ENCODE results near the gene SRRT.

DNA sequence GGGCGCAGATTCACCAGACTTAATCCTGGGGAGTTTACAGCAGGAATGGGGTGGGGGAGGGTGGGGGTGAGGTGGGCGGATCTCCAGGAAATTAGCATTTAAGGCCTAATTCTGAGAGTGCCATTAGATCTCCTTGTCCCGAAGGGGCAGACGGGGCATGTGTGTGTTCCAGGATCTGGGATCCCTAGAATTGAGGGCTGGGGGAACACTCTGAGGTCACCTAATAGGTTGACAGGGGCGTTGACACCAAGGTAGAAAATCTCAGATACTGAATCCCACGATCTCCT, 38.1 kb upstream of the SRRT start:
- TF ChIP-seq, protein P1, sequence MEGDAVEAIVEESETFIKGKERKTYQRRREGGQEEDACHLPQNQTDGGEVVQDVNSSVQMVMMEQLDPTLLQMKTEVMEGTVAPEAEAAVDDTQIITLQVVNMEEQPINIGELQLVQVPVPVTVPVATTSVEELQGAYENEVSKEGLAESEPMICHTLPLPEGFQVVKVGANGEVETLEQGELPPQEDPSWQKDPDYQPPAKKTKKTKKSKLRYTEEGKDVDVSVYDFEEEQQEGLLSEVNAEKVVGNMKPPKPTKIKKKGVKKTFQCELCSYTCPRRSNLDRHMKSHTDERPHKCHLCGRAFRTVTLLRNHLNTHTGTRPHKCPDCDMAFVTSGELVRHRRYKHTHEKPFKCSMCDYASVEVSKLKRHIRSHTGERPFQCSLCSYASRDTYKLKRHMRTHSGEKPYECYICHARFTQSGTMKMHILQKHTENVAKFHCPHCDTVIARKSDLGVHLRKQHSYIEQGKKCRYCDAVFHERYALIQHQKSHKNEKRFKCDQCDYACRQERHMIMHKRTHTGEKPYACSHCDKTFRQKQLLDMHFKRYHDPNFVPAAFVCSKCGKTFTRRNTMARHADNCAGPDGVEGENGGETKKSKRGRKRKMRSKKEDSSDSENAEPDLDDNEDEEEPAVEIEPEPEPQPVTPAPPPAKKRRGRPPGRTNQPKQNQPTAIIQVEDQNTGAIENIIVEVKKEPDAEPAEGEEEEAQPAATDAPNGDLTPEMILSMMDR (conservative IDR thresholded peaks at IDR 0.05 in 1 of 2, IDR thresholded peaks at IDR 0.05 in 1 of 2; ENCODE audit: low read depth in 1 of 2, low read length in 2 of 2): no peak
- no peak for TF ChIP-seq EZH2 (IDR thresholded peaks at IDR 0.05; ENCODE audit: low read length, missing control alignments)

All from fibroblast of lung (primary cell).